Astrocyte (in vitro differentiated cells and primary cell): ENCODE data around the gene ZRANB2.

Source experiments
- EZH2 ChIP-seq: IDR thresholded peaks from 2 replicates; pipeline ENCODE4 v1.6.1; 2012; ENCODE audit warnings: mild to moderate bottlenecking, low read length, inconsistent platforms; ENCODE audit not compliant: insufficient read depth
- TF ChIP-seq, protein P1 (sequence below): IDR thresholded peaks from 2 replicates; pipeline ENCODE4 v1.5.1; 2011; ENCODE audit warnings: low read depth, mild to moderate bottlenecking, inconsistent platforms, low read length, moderate library complexity; ENCODE audit not compliant: insufficient read depth

- TF ChIP-seq, protein P1, sequence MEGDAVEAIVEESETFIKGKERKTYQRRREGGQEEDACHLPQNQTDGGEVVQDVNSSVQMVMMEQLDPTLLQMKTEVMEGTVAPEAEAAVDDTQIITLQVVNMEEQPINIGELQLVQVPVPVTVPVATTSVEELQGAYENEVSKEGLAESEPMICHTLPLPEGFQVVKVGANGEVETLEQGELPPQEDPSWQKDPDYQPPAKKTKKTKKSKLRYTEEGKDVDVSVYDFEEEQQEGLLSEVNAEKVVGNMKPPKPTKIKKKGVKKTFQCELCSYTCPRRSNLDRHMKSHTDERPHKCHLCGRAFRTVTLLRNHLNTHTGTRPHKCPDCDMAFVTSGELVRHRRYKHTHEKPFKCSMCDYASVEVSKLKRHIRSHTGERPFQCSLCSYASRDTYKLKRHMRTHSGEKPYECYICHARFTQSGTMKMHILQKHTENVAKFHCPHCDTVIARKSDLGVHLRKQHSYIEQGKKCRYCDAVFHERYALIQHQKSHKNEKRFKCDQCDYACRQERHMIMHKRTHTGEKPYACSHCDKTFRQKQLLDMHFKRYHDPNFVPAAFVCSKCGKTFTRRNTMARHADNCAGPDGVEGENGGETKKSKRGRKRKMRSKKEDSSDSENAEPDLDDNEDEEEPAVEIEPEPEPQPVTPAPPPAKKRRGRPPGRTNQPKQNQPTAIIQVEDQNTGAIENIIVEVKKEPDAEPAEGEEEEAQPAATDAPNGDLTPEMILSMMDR = no peak
- no peak for TF ChIP-seq EZH2
These were observed 39.0 kb downstream of the ZRANB2 start for GRCh38 chr1:71041806-71042205.
